ENCODE results near the gene S100A7A. TPM values are rescaled to one million over a fixed set of nuclear protein-coding genes. Genes with fewer than 3 reads are reported as not detected.
A peak's percentile ranks its signal among the peaks of the same experiment; 100 is the strongest.
"Not testable (repeated sequence)": the region's sequence is repeated elsewhere in the genome, so short reads cannot be mapped to it uniquely, and the experiment has no call there.

Gene S100A7A
- total RNA-seq, 1 experiment from 2014 or later = not detected

DNA sequence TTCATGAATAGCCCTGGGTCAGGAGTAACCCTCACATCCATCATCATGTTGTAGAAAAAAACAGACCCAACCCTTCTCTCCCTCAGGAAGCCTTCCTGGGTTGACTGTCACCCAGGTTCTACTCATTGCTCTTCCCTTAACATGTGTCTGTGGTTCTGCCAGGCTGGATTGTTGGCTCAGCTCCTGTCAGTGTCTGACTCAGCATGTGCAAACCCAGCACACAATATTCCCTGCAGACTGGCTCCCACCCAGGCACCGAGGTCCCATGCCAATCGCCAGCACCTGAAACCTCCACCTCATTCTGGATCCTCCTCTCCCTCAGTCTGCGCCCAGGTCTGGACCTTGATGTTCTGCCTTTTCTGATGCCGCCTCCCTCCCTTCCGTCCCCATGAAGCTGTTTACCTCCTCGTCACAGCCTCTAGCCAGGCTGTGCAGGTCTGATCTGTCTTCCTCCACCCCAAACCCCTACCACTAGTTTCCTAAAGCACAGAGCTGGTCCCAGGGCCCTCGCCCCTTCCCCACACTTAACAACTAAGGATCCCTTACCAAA is 21.1 kb upstream of the S100A7A start:
- DNase-seq (ENCODE audit: low read depth) = peak; percentile 28

GRCh38 chr1:153395776-153396175 is 20.5 kb upstream of the S100A7A start:
- no peak for DNase-seq (ENCODE audit: low read depth)

DNA sequence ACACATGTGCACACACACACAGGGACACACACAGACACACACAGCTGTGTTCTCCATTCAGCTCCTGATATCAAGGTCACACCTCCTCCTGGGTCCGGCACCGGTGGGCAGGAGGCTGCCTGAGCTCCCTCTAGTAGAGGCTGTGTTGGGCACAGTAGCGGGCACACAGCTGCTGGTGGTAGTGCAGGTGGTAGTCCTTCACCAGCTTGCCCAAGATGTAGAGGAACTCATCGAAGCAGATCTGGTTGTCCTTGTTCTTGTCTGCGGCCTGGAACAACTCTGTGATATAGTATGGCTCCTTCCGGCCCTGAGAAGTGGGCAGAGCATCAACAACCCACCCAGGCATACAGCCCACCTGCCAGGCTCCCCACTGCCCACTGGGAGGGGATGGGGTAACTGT is 19.9 kb upstream of the S100A7A start:
- no peak for DNase-seq (ENCODE audit: low read depth)

- no peak for DNase-seq (ENCODE audit: low read depth)
Observed at GRCh38 chr1:153397051-153397923, 19.0 kb upstream of the S100A7A start.

DNA sequence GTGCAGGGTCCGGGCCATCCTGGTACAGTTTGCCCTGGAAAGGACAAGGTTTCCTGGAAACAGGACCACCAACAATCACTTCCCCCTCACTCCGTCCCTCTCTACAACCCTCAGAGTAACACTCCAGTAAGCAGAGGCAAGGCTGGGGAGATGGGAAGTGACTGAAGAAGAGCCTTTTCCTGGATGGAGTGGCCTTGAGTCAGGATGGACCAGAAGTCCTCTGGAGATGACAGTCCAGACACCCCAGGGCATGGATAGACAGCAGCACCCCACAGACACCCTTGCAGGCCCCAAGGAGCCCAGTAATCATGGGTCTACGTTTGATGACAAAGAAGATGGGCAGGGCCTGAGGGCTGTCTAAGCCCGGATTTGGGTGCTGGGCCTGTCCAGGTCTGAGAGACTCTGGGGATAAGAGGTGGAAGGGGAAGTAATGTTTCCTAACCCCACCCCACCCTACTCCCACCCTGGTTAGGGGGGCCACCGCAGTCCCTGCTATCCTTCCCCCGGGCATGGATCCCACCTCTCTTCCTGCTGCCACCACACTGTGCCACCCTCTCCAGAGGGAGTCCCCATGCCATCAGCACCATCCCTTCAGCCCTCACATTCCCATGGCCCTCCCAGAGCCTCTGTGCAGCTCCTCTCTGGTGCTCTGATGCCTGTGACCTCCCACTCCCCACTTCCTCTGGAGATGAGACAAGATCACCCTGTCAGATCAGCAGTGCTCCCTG is 18.2 kb upstream of the S100A7A start:
- DNase-seq (ENCODE audit: low read depth) = no peak

DNA sequence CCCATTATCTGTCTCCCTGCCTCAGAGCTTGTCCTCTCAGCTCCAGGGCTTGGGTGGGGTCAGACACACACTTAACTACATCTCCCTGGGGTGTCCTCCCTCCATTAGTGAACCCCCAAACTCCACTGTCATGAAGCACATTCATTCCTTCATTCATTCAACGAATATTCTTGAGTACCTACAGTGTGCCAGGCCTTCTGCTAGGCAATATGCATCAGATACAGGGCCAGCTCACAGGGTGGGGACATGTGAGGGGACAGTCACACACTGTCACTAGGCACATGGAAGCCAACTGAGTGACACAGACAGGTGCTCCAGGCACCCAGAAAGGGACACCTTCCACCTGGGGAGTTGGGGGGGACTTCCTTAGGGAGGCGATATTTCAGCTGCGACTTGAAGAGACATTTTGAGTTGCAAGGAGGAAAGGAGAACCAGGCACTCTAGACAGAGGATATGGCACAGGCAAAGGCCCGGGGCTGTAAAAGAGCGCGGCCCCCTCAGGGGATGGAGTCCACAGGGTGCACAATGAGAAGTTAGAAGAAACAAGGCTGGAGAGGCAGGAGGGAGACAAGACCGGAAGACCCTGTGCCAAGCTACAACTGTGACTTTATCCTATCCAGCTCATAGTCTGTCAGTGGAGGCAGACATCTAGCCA is 16.8 kb upstream of the S100A7A start:
- no peak for DNase-seq (ENCODE audit: low read depth)

DNA sequence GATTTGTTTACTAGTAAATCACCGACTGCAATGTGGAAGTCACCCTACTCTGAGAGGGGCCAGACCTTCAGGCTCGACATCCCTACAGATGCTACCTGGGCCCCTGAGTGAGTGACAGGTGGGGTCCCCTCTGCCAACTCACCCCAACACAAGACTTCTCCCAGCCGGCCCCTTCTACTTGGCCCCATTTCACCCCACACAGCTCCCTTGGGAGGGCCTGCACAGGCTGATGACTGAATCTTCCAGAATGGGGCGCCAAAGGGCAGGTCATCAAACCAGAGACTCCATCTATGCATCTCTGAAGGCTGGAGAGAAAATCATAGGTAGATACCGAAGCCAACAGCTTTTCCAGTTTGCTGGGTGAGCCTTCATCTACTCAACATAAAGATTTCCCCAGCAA is 16.1 kb upstream of the S100A7A start:
- DNase-seq (ENCODE audit: low read depth) = no peak

GRCh38 chr1:153401461-153401860 is 14.9 kb upstream of the S100A7A start:
- no peak for DNase-seq (ENCODE audit: low read depth)

DNA sequence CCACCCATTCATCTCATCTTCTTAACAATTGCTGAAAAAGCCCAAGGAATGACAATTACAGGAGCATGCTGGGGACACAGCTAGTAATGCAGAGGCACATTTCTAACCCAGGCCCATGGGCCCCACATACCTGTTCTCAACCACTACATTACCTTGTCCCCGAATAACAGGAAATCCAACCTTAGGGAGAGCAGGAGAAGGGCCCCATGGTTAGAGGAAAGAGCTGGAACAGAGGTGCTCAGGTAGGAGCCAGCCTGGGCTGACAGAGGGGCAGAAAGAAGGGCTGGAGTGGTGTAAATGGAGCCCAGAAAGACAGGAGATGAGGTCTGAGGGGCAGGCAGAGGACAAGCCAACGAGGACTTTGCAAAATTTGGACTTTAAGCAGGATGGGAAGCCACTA is 14.1 kb upstream of the S100A7A start:
- DNase-seq (ENCODE audit: low read depth) = no peak

GRCh38 chr1:153403421-153404085 is 12.8 kb upstream of the S100A7A start:
- DNase-seq (ENCODE audit: low read depth) = no peak

DNA sequence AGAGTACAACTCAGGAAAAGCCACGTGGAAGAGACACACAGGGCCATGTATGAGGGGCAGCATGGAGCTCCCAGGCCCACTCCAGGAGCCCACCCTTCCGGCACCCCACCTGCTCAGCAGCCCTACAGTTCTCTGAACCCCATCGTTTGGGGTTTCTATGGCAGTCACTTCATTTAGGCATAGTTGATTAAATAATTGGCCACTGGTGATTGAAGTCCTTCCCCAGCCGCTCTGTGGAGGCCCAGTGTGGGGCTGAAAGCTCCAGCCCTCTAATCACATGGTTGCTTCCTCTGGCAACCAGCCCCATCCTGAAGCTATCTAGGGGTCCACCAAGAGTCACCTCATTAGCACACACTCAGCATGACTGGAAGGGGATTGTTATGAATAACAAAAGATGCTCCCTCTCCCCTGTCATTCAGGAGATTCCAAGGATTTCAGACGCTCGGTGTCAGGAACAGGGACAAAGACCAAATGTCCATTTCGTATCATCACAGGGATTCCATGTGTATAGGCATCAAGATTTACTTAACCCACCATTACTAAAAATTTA is 12.2 kb upstream of the S100A7A start:
- no peak for DNase-seq (ENCODE audit: low read depth)

DNA sequence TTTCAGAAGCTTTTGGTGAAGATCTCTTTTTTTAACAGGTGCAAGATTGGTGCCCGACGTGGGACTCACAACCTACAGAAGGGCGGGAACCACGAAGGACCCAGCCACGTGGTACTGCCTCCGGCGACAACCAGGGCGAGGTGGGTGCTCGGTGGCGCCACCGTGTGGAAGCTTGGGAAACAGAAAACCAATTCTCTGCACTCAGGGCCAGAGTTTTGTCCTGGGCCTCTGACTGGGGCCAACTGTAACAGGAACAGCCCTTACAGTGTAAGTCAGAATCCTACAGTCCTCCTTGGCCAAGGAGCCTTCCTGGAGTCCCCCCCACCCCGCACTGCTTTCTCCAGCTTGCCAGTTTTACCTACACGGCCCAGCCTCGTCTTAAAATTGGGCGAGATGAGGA is 11.6 kb upstream of the S100A7A start:
- peak; percentile 18 for DNase-seq (ENCODE audit: low read depth)

DNA sequence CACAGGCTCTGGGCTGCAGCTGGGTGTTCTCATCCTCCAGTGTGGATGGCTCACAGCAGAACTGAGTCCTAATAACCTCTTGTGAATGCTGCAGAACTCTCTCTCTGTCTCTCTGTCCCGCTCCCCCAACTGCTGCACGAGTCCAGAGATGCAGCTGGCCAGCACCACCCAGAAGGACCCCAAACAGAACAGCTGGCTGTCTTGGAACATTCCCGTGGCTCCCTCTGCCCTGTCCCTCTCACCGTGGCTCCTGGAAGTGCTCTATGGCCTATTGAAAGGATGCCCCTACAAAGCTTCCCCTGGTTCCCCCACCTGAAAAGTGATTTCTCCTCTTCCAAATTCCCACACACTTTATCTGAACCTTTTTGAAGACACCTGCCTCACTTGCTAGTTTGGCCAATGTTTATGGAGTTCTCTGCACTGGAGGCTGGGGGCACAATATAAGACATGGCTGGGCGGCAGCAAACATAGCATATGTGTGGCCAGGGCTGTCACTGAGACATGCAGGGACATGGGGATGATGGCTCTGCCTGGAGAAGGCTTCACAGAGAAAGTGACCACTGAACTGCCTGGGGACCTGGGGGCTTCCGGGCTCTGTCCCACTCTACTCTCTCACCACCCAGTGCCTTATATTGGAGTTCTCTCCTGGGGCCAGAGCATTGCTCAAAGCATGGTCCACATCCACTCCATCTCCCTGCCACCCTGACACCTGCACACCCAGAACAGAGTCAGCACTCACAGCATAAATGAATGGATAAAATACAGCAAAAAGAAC is 10.3 kb upstream of the S100A7A start:
- DNase-seq (ENCODE audit: low read depth) = not testable (repeated sequence)

DNA sequence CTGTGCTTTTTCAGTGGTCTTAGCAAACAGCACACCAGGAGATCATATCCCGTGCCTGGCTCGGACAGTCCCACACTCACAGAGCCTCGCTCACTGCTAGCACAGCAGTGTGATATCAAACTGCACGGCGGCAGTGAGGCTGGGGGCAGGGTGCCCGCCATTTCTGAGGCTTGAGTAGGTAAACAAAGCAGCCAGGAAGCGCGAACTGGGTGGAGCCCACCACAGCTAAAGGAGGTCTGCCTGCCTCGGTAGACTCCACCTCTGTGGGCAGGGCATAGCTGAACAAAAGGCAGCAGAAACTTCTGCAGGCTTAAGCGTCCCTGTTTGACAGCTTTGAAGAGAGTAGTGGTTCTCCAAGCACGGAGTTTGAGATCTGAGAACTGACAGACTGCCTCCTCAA is 9.0 kb upstream of the S100A7A start:
- DNase-seq (ENCODE audit: low read depth) = not testable (repeated sequence)

DNA sequence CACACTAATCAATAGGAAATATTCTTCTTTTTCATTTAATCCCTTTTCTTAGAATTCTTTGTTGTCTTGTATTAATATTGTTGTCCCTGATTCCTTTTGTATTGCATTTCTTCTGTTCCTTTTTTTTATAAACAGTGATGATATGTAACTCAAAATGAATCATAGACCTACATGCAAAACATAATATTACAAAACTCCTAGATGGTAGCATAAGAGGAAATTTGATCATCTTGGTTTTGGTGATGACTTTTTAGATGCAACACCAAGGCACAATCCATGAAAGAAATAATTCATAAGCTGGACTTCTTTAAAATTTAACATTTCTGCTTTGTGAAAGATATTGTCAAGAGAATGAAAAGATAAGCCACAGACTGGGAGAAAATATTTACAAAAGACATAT is 2.4 kb upstream of the S100A7A start:
- not testable (repeated sequence) for DNase-seq (ENCODE audit: low read depth)

- no peak for DNase-seq (ENCODE audit: low read depth)
Observed at GRCh38 chr1:153417136-153417888, 992 bp downstream of the S100A7A start.

DNA sequence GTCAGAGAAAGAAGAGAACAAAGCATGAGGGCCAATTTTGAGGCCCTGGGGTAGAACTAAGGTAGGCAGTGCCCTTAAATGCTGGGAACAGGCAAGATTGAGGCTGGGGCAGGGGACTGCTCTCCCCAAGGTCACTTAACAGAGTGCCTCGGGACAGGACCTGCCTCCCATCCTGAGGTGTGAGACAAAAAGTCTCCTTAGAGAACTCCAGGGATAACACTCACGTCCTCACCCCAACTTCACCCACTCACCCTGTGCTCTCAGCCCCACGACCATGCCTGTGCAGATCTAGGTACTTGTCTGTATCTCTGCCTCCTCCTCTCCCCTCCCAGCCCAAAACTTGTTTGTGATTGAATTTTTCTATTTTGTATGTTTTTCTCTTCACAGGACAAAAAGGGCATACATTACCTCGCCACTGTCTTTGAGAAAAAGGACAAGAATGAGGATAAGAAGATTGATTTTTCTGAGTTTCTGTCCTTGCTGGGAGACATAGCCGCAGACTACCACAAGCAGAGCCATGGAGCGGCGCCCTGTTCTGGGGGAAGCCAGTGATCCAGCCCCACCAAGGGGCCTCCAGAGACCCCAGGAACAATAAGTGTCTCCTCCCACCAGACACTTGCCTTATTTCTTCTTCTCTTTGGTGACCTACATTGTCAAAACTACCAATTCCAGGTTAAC is 2.6 kb downstream of the S100A7A start:
- DNase-seq (ENCODE audit: low read depth) = not testable (repeated sequence)

DNA sequence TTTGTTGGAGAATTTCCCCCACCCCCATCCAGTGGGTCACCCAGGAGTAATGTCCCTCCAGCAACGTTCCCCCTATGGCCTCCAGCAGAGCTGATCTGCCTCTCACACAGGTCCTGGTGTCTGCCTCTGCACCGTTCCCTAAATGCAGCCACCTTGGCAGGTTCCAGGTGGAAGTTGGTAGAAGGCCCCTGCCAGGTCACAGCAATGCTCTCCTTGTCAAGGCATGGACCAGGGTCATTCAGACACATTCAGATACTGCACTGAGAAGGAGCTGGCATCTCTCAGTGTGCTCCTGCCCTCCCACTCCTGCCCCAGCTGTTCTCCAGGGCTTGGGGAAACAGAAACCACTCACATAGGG is 3.1 kb downstream of the S100A7A start:
- not testable (repeated sequence) for DNase-seq (ENCODE audit: low read depth)

- no peak for DNase-seq (ENCODE audit: low read depth)
Observed at GRCh38 chr1:153420306-153420705, 4.0 kb downstream of the S100A7A start.
